GM19193 (cell line): ENCODE measurements around the gene CLMN.

Source experiments
- POLR2A ChIP-seq: IDR thresholded peaks from 4 replicates; pipeline ENCODE4 v1.6.1; 2011; ENCODE audit not compliant: insufficient read depth, insufficient read length; ENCODE audit errors: extremely low read depth

Gene CLMN

GRCh38 chr14:95144849-95145248 is 174.9 kb downstream of the CLMN start:
- no peak for TF ChIP-seq POLR2A

GRCh38 chr14:95143808-95144620 is 175.7 kb downstream of the CLMN start:
- TF ChIP-seq POLR2A = no peak

- no peak for TF ChIP-seq POLR2A
Measured at GRCh38 chr14:95142208-95142607, 177.5 kb downstream of the CLMN start.

GRCh38 chr14:95141684-95142083 is 178.0 kb downstream of the CLMN start:
- no peak for TF ChIP-seq POLR2A

- TF ChIP-seq POLR2A = no peak
Measured at GRCh38 chr14:95140060-95140858, 179.4 kb downstream of the CLMN start.

- TF ChIP-seq POLR2A = no peak
Measured at GRCh38 chr14:95138876-95139275, 180.8 kb downstream of the CLMN start.

- TF ChIP-seq POLR2A = no peak
Measured at GRCh38 chr14:95137804-95138167, 181.9 kb downstream of the CLMN start.

- no peak for TF ChIP-seq POLR2A
Measured at GRCh38 chr14:95137164-95137803, 182.4 kb downstream of the CLMN start.

- no peak for TF ChIP-seq POLR2A
Measured at GRCh38 chr14:95136631-95137030, 183.1 kb downstream of the CLMN start.

- no peak for TF ChIP-seq POLR2A
Measured at GRCh38 chr14:95134304-95134933, 185.3 kb downstream of the CLMN start.

GRCh38 chr14:95133282-95133681 is 186.4 kb downstream of the CLMN start:
- TF ChIP-seq POLR2A = no peak

- TF ChIP-seq POLR2A = no peak
Measured at GRCh38 chr14:95132760-95133159, 186.9 kb downstream of the CLMN start.
